Chondrocyte (in vitro differentiated cells): ENCODE results near the gene NYAP2. TPM values are rescaled to one million over a fixed set of nuclear protein-coding genes. Genes with fewer than 3 reads are reported as not detected.

Experiments
- DNase-seq: peaks from one replicate; pipeline ENCODE4 v3.0.0; 2021; ENCODE audit warnings: mixed read lengths, low spot score
- H3K27ac Mint-ChIP-seq: one replicate; pipeline ENCODE4 v1.8.0; 2021; ENCODE audit warnings: mild to moderate bottlenecking, moderate library complexity, mixed read lengths; ENCODE audit not compliant: unreplicated experiment
- H3K27me3 Mint-ChIP-seq: 2 replicates; pipeline ENCODE4 v1.8.0; 2021; ENCODE audit warnings: low read depth, mixed read lengths
- H3K36me3 Mint-ChIP-seq: 2 replicates; pipeline ENCODE4 v1.8.0; 2021; ENCODE audit warnings: low read depth, mixed read lengths
- H3K4me1 Mint-ChIP-seq: 2 replicates; pipeline ENCODE4 v1.8.0; 2021; ENCODE audit warnings: low read depth, mild to moderate bottlenecking, mixed read lengths
- H3K4me3 Mint-ChIP-seq: one replicate; pipeline ENCODE4 v1.8.0; 2021; ENCODE audit warnings: mild to moderate bottlenecking, moderate library complexity, mixed read lengths; ENCODE audit not compliant: unreplicated experiment
- H3K9me3 Mint-ChIP-seq: 2 replicates; pipeline ENCODE4 v1.8.0; 2021; ENCODE audit warnings: low read depth, mixed read lengths
- total RNA-seq: library from RNA; stranded (reverse); gene quantifications from 3 replicates; pipeline ENCODE4 v1.2.1, GENCODE V29; 2021
- TF ChIP-seq, protein P1 (sequence below): fragments of 200-600 bp; sonication (generic); IDR thresholded peaks from 2 replicates; pipeline ENCODE4 v1.5.0; 2021; ENCODE audit warnings: antibody characterized with exemption, mild to moderate bottlenecking, moderate library complexity

The NYAP2 gene
- total RNA-seq, 1 donor from 2014 or later, result 0.05 TPM

DNA sequence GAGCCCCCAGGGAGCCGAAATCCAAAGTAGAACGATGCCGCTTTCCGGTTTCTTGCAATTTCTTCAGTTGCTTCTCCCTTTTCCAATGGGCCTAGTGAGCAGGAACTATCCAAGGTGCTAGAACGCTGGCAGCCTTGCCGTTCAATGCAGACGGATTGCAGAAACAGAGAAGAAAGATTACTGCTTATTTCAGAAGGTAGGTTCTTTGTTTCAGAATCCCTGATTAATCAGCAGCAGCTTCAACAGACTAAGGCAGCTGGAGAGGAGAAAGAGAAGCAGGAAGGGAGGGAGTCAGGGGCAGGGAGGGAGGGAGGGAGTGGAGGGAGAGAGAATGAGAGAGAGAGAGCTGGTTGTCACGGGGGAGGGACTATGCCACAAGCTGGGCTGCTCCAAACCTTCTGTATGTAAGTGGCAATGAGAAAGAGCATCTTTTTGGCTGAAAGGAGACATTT lies 576 bp downstream of the NYAP2 start:
- Mint-ChIP-seq H3K27ac (no peak overlapping the region), H3K27me3 (peaks cover 14% of the 10 kb centered on the region), H3K4me3 (no peak overlapping the region), H3K36me3 (no peaks in the 10 kb centered on the region), H3K9me3 (no peaks in the 10 kb centered on the region), H3K4me1 (no peaks in the 10 kb centered on the region)
- no peak for DNase-seq
- TF ChIP-seq, protein P1, sequence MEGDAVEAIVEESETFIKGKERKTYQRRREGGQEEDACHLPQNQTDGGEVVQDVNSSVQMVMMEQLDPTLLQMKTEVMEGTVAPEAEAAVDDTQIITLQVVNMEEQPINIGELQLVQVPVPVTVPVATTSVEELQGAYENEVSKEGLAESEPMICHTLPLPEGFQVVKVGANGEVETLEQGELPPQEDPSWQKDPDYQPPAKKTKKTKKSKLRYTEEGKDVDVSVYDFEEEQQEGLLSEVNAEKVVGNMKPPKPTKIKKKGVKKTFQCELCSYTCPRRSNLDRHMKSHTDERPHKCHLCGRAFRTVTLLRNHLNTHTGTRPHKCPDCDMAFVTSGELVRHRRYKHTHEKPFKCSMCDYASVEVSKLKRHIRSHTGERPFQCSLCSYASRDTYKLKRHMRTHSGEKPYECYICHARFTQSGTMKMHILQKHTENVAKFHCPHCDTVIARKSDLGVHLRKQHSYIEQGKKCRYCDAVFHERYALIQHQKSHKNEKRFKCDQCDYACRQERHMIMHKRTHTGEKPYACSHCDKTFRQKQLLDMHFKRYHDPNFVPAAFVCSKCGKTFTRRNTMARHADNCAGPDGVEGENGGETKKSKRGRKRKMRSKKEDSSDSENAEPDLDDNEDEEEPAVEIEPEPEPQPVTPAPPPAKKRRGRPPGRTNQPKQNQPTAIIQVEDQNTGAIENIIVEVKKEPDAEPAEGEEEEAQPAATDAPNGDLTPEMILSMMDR, result no peak

DNA sequence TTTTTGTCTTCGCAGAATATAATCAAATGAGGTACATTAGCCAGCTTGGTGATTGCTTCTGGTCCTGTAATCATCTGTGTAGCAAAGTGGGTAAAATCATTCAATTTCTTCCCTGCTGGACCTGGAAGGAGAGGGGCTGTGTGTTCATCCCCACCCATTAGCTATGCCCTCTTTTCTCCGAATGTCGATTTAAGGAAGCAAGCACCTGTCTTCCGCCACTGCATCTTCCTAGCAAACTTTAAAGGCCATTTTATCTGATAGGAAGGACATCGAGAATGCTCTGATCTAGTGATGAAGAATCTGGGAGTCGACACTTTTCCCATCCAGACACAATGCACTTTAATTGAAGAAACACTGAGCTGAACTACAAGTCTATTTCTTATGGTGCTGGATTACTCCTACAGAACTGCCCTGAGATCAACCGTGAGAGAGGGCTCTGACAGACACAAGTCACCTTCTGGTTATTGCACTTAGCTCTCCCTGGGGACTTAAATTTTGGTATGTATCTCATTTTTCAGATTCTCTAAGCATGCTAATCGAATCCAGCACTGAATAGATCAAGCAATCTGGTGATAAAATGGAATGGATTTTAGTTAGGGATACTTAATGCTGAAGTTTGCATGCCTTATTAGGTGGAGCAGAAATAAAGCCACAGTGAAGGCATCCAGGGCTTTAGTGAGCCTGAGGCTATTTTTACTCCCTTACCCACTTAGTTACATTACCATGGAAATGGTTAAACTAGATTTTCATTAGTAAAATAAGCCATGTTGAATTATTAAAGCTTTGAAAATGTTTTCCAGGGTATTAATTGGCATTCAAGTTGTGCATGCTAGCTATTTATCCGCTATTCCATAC lies 1.3 kb downstream of the NYAP2 start:
- Mint-ChIP-seq H3K36me3 (no peaks in the 10 kb centered on the region), H3K9me3 (no peaks in the 10 kb centered on the region), H3K4me1 (no peaks in the 10 kb centered on the region), H3K27ac (no peak overlapping the region), H3K4me3 (no peak overlapping the region), H3K27me3 (peaks cover 14% of the 10 kb centered on the region)
- TF ChIP-seq, protein P1, result no peak
- no peak for DNase-seq

DNA sequence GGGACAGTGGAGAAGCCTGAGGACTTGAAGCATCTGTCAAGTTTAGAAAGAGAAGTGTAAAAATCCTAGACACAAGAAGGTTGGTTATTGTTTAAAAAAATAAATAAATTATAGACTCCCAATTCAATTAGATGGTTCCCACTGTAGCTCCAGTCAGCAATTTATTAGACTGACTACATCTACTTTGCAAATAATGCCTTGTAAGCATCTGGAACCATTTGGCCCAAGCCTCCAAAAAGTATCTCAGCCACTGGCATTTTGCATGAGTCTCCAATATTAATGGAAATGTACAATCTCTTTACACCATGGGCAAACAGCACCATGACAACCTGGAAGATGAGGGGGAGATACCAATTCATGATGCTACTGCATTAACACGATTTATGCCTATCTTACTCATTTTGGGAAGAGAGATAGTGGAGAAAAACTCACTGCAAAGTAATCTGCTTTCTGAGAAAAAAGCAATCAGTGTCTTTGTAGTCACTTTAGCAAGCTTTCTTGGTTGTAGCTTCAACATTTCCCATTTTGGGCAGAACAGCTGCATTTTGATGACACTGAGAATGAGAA lies 2.8 kb downstream of the NYAP2 start:
- no peaks in the 10 kb centered on the region for H3K9me3 Mint-ChIP-seq
- DNase-seq, result no peak
- H3K36me3 Mint-ChIP-seq, result no peaks in the 10 kb centered on the region
- no peak overlapping the region for H3K27ac Mint-ChIP-seq
- H3K27me3 Mint-ChIP-seq, result peaks cover 12% of the 10 kb centered on the region
- TF ChIP-seq, protein P1, result no peak
- no peak overlapping the region for H3K4me3 Mint-ChIP-seq
- no peaks in the 10 kb centered on the region for H3K4me1 Mint-ChIP-seq

DNA sequence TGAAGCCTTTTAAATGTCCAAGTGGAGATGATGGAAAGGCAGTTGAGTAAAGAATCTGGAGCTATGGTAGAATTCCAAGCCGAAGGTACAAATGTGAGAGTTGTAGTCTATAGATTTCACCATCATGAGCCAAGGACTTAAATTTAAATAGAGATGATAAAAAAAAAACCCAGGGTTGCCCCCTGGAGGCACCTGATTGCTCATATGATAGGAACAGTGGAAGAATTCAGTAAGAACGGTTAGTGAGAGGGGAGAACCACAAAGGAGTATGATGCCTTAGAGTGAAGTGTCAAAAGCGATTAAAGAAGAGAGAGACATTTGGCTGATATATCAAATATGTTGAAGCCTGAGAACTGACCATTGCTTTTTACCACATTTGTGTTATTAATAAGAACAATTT lies 11.9 kb downstream of the NYAP2 start:
- Mint-ChIP-seq H3K27ac (no peak overlapping the region), H3K4me1 (no peaks in the 10 kb centered on the region), H3K9me3 (no peaks in the 10 kb centered on the region), H3K27me3 (no peaks in the 10 kb centered on the region), H3K4me3 (no peak overlapping the region), H3K36me3 (no peaks in the 10 kb centered on the region)
- TF ChIP-seq, protein P1, result peak; percentile 15
- no peak for DNase-seq

DNA sequence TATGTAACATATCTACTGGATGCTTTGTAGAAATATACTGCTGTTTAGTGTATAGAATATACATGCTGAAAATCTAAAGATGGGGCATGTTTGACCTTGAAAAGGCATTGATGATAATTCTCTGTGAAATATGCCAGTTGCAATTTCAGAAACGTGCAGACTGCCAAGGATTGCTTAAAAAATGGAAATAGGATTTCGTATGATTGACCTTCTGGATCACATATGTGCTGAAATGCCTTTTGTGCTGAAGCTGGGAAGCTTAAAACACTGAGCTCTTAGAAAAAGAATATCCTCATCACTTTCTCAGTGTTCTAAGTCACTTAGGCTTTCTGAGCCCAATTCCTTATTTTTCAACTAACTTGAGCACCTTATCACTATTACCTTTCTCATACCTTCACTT lies 14.3 kb downstream of the NYAP2 start:
- no peaks in the 10 kb centered on the region for H3K9me3 Mint-ChIP-seq
- TF ChIP-seq, protein P1, result no peak
- no peak for DNase-seq
- H3K27me3 Mint-ChIP-seq, result peaks cover 2% of the 10 kb centered on the region
- no peaks in the 10 kb centered on the region for H3K4me1 Mint-ChIP-seq
- H3K27ac Mint-ChIP-seq, result no peak overlapping the region
- H3K36me3 Mint-ChIP-seq, result no peaks in the 10 kb centered on the region
- H3K4me3 Mint-ChIP-seq, result no peak overlapping the region
